HG03196 (cell line): Measurements from ENCODE around the gene CAMK2D.

ENCODE experiments used
- ATAC-seq: cut with Tn5 transposase; IDR thresholded peaks from one replicate; pipeline ENCODE4 v1.9.1; 2021; ENCODE audit not compliant: unreplicated experiment

CAMK2D gene

GRCh38 chr4:113643505-113643904 is 118.0 kb downstream of the CAMK2D start:
- ATAC-seq, result no peak

- ATAC-seq, result peak; percentile 53
Observed at GRCh38 chr4:113641025-113641431, 120.5 kb downstream of the CAMK2D start.

- ATAC-seq, result no peak
Observed at GRCh38 chr4:113639326-113639725, 122.2 kb downstream of the CAMK2D start.

GRCh38 chr4:113638562-113638832 is 123.0 kb downstream of the CAMK2D start:
- ATAC-seq, result no peak

- no peak for ATAC-seq
Observed at GRCh38 chr4:113637823-113638561, 123.5 kb downstream of the CAMK2D start.

GRCh38 chr4:113637363-113637762 is 124.2 kb downstream of the CAMK2D start:
- no peak for ATAC-seq

GRCh38 chr4:113636877-113637276 is 124.7 kb downstream of the CAMK2D start:
- ATAC-seq, result no peak

- peak; percentile 36 for ATAC-seq
Observed at GRCh38 chr4:113636438-113636818, 125.1 kb downstream of the CAMK2D start.

- no peak for ATAC-seq
Observed at GRCh38 chr4:113635739-113636437, 125.7 kb downstream of the CAMK2D start.

- no peak for ATAC-seq
Observed at GRCh38 chr4:113634081-113634969, 127.2 kb downstream of the CAMK2D start.

- ATAC-seq, result no peak
Observed at GRCh38 chr4:113633467-113633866, 128.1 kb downstream of the CAMK2D start.

- ATAC-seq, result no peak
Observed at GRCh38 chr4:113628711-113629110, 132.8 kb downstream of the CAMK2D start.

GRCh38 chr4:113627321-113627720 is 134.2 kb downstream of the CAMK2D start:
- no peak for ATAC-seq

- ATAC-seq, result no peak
Observed at GRCh38 chr4:113625902-113626301, 135.6 kb downstream of the CAMK2D start.

GRCh38 chr4:113623274-113623894 is 138.2 kb downstream of the CAMK2D start:
- no peak for ATAC-seq

GRCh38 chr4:113621633-113622032 is 139.9 kb downstream of the CAMK2D start:
- no peak for ATAC-seq

GRCh38 chr4:113620032-113620431 is 141.5 kb downstream of the CAMK2D start:
- ATAC-seq, result no peak

- ATAC-seq, result no peak
Observed at GRCh38 chr4:113619526-113619925, 142.0 kb downstream of the CAMK2D start.

- no peak for ATAC-seq
Observed at GRCh38 chr4:113618205-113618604, 143.3 kb downstream of the CAMK2D start.

GRCh38 chr4:113617195-113617594 is 144.3 kb downstream of the CAMK2D start:
- ATAC-seq, result no peak

GRCh38 chr4:113616443-113616842 is 145.1 kb downstream of the CAMK2D start:
- no peak for ATAC-seq
